ENCODE data around the gene DAZL.

DNA sequence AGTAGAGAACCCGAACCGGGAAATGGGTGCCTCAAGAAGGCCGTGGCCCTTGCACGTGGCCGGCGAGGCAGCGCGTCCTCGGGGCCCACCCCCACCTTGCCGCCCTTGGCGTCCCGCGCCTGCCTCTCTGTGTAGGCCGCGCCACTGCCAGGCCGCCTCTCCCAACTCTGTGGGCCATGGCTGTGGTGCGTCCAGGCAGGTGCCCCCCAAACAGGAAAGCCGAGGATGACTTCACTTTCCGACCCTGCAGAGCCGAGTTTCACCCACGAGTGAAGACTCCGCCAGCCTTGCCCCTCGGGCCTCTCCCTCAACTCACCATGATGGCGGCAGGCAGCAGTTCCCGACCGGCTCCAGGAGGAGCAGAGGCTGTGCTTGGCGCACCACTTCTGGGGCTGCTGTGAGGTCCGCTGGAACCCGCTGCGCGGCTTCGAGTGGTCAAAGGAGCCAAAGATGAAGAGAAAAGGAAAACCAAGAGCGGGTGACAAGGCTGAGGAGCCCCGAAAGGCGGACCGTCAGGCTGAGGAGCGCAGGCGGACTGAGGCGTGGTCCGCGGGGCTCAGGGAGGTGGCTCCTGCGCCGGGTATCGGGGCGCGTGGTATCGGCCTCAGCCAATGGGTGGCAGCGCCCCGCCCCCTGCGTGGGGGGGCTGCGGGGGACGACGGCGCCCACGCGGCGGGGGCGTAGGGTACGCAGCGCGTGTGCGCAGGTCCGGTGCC lies at the start of gene DAZL:
- TF ChIP-seq CTCF (IDR thresholded peaks at IDR 0.05), result no peak
- no peak for TF ChIP-seq POLR2A (IDR thresholded peaks at IDR 0.05)
